NCI-H2171 treated with DMSO at 0.1 percent for 48 hours (cell line): ENCODE results near the gene STEAP3.
A peak's percentile ranks its signal among the peaks of the same experiment; 100 is the strongest.

Experiments
- DNase-seq: peaks from one replicate; lab custom pipeline; 2025; lab: John Stamatoyannopoulos, UW

STEAP3 gene

DNA sequence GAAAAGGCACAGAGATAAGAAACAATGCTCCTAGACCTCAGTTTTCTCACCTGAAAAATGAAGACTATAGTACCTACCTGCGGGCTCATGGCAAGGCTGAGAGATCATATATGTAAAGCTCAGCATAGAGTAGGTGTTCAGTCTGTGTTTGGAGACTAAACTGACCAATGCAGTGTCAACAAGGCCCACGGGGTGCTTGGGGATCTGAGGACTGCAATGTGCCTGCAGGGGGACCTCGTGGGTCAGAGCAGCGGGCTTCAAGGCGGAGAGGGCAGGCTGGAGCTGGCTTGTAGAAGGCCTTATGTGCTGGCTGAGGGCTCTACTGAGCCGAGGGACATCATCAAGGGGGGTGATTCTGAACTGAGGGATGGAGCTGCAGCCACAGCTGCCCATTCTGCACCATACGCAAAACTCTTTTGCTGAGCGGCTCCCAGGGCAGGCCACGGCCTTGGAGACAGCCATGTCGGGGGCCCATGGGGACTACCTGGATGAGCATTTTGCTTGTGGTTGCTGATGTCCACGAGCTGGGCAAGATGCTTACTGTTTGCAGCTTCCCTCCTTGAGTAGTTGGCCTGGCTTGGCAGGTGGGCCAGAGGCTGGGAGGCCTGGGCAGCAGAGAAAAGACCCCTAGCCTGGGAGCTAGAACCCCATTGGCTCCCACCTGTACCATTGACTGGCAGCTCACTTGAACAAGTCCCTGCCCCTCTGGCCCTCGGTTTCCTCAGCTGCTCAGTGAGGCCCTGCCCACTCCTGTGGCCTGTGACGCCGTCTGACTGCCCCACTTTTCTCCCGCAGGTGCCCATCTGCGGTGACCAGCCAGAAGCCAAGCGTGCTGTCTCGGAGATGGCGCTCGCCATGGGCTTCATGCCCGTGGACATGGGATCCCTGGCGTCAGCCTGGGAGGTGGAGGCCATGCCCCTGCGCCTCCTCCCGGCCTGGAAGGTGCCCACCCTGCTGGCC is 23.5 kb downstream of the STEAP3 start:
- DNase-seq, result no peak

GRCh38 chr2:119247844-119248271 is 24.2 kb downstream of the STEAP3 start:
- no peak for DNase-seq

DNA sequence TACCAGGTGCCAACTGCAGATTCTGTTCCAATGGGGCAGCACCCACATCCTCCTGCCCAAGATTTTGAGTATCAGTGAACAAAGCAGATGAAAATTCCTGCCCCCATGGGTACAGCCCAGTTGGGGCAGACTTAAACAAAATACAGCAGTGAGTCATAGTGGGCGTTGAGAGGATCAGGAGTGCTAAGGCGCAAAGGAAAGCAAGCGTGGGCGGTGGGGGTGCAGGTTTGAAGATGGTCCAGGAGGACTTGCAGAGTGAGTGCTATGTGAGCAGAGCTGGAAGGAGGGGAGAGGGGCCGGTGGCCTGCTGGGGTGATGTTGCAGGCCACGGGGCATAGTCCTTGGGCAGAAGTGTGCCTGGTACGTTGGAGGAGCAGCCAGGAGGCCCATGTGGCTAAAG is 24.7 kb downstream of the STEAP3 start:
- no peak for DNase-seq

- DNase-seq, result no peak
These were observed 25.1 kb downstream of the STEAP3 start for GRCh38 chr2:119248751-119249150.

DNA sequence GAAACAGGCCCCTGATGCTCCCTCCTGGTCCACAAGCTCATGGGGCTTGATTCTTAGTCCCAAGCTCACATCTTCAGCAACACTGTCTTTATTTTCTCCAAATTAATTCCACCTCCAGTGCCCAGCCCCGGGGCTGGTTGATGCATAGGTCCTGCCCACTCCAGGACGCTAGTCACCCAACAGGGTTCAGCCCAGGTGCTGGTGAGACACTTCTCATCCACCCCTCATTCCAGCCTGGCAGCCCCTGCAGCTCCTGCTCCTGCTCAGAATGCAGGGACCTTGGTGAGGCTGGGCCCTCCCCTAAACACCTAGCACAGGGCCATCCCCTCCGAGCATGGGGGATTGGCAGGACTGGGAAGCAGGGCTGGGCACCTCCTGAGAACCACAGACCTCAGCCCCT is 25.7 kb downstream of the STEAP3 start:
- no peak for DNase-seq

DNA sequence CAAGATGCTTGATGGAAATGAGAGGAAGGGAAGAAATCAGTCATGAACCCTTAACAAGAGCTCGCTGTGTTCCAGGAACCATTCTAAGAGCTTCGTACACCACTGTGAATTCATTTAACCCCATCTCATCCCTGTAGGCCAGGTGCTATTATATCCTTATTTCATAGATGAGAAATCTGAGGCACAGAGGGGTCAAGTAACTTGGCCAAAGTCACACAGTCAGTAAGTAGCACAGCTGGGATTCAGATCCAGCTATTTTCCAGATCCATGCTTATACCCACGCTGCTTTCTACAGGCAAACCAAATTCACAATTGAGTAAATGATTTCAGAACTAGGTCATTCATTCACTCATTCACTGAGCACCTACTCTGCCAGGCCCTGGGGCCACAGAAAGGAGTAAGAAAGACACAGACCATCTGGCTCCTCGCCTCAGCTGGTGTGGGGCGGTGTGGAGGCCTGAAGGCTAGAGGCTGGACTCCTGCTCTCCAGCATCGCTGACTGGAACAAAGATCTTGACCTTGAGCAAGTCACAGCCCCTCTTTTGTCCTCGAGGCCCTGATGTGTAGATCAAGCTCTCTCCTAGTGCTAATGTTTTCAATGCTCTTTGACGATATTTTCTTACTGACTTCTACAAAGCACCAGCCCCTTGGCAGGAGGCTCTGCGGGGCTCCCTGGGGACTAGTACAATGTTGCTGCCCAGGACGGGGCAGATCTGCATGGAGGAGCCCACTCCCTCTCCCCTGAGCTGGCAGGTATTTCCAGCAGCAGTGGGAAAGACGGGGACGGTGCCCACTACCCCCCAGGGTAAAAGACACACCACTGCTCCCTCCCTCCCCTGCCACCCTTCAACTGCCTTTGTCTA is 26.5 kb downstream of the STEAP3 start:
- DNase-seq, result peak; percentile 54

DNA sequence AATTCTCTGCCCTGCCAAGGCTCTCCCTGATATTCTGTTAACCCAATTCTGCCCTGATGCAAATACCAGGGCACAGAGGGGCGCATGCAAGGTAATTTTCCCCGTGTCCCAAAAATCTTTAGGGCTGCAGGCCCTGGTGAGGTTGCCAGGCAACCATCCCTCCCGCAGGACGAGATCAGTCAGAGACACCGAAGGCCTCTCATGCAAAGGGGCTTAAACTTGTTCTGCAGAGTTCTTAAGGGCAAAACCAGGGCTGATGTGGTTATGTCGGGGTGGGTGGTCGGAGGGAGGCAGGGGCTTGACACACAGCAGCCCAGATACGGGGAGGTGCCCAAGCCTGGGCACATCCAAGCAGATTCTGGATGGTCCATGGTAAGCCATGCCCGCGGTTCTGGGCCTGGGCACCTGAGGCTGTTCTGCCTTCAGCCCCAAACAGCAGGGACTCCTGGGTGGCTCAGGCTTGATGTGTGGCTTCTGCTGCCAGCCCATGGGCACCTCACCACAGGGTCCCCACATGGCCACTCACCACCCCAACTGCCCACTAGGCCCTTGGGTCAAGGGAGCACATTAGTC is 27.2 kb downstream of the STEAP3 start:
- no peak for DNase-seq

GRCh38 chr2:119251652-119252051 is 28.0 kb downstream of the STEAP3 start:
- no peak for DNase-seq

DNA sequence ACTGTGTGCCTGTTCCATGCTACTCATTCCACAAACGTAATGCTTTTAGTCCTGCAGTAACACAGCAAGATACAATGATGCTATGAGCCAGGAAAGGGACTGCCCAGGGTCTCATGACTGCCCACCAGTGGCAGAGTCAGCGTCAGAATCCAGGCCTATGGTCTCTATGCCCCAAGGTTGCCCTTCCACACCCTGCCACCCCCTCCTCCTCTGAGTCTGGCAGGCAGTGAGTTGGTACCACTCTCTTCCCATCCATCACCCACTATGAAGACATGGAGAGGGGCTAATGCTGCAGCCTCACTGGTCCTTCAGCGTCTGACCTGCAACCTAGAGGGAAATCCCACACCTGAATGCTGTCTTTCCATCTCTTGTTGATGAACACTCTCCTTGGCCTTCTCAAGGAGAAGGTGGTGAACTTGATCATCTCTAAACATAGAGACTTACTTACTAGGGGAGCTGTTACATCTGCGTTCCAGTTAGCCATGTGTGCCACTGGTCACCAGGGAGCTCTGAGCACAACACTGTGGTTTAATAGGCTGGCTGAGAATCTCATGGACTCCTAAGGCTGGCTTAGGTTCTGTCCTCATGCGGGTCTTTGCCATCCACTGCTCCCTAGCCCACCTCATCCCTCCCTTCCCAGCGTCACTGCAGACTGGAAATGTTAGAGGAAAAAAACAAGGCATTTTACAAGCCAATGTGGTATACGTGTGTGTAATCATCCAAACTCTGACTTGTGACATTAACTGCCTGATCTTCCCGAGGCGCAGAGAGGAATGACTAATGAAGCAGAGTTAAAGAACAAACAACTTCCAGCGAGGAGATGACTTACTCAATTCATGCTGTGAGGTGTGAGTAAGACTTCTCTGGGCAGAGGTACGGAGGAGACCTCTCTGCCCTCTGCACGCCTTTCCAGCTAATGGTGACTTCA is 28.8 kb downstream of the STEAP3 start:
- no peak for DNase-seq

- DNase-seq, result no peak
These were observed 29.6 kb downstream of the STEAP3 start for GRCh38 chr2:119253114-119253702.

- no peak for DNase-seq
These were observed 30.3 kb downstream of the STEAP3 start for GRCh38 chr2:119253760-119254600.

DNA sequence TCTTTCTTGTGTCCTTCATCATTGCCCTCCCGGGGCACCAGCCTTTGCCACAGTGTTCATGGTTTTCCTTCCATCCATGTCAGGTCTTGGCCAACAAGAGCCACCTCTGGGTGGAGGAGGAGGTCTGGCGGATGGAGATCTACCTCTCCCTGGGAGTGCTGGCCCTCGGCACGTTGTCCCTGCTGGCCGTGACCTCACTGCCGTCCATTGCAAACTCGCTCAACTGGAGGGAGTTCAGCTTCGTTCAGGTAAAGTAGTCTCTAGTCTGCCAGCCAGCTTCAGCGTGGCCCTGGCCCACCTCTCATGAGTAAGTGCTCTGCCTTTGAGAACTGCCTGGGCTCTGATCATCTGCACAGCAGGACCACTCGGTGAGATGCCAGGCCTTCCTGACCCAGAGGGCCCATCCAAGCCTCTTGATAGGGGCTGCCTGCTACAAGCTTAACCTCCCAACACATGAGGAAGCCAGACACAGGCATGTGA is 31.0 kb downstream of the STEAP3 start:
- DNase-seq, result no peak

DNA sequence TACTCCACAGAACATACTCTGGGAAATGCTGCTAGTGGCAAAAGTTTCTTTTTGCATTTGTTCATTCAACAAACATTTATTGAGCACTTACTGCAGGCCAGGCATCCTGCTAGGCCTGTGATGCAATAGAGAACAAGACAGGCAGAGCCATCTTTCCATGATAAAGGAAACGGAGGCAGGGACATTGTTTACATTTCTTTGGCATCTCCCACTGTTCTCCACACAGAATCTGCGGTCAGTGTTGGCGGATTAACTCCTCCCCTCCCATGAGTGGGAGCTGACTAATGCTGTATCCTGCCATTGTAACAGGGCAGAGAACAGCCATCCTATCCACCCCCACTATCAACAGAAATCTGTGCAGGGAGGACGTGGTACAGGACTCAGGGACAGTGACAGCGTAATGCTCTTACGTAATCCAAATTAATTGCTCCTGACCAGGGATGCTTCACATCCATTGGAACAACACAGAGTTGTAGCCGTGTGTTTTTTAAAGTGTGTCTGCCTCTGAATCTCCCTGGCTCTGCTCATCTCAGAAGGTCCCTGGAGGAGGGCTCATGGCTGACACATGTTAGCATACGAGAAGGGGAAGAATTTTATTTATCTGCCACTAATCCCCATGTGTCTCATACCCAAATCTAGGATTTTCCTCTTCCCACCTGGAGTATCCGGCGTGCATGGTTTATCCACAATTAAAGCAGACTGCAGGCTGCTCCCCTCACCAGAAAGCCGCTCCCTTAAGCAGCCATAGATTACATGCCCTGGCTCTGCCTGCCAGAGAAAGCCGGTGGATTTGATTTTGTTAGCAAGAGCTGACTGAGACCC is 32.3 kb downstream of the STEAP3 start:
- DNase-seq, result no peak

DNA sequence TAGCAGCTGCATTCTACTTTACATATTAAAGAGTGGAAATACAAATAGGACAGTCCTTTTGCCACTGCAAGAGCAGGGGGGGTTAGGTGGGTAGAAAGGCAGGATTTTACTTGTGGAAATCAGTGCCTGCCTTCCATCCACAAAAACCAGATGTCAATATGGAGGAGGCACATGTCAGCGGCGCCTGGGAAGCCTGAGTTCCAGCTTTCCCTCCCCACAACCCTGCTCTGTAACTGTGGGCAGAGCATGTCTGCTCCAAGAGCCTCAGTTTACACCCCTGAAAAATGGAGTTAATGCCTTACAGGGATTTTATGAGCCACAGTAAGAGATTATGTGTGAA is 32.9 kb downstream of the STEAP3 start:
- DNase-seq, result no peak

DNA sequence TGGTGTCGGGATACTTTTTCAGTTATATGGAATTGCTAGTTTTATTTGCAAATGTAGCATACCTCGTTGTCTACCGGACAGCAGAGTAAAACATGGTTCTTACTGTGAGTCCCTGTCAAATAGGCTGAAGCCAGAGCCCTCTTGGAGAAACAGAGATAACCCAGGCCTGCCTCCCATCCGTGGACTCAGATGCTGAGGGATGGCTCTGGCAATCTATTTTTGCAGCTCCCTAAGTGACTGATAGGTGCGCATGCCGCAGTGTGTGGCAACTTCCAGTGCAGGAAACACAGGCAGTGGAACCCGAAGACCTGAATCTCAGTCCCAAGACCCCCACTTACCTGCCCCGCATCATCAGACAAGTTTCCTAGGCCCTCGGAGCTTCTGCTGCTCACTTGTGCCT is 33.6 kb downstream of the STEAP3 start:
- DNase-seq, result no peak

DNA sequence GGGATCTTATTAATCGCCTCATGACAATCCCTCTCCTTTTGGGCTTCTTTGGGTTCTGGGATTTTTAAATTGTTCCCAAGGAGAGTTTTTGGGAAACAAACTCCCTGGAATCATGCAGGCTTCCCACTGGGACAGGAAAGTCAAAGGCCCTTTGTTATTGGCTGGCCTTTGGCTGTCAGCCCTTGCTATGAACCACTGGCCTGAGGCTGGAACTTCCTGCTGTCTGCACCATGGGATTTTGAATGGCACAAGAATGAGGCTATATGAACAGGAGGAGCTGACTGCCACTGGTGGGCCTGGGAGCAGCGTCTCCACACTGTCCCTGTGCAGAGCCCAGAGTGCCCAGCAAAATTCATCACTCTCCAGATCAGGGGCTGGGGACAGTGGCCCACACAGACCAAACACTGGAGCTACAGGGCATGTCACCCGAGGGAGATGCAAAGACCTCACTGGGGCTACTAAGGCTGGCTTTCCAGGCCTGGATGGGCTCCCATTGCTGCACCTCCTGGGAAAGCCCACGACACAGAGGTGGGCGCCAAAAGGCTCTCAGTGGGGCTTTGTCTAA is 35.7 kb downstream of the STEAP3 start:
- DNase-seq, result no peak

GRCh38 chr2:119260646-119261492 is 37.2 kb downstream of the STEAP3 start:
- no peak for DNase-seq
